WTC11 (cell line): ENCODE data around the gene CREB1. TPM values are rescaled to one million over a fixed set of nuclear protein-coding genes. Genes with fewer than 3 reads are reported as not detected.
A peak's percentile ranks its signal among the peaks of the same experiment; 100 is the strongest.

Source experiments
- ATAC-seq: fragments of 200-7000 bp; cut with Tn5 transposase; 2 replicates; pipeline ENCODE4 v1.10.0; 2021; ENCODE audit warnings: mild to moderate bottlenecking, moderate library complexity
- CTCF ChIA-PET: fragments of 300-600 bp; sonication (Branson Sonifier 250); formaldehyde crosslinking; loops from one replicate; lab custom pipeline; 2021; ENCODE audit warnings: antibody characterized with exemption; lab: Charles Lee
- POLR2A ChIA-PET: fragments of 350-600 bp; sonication (Branson Sonifier 250); formaldehyde crosslinking; loops from one replicate; lab custom pipeline; 2021; ENCODE audit warnings: antibody characterized with exemption; lab: Charles Lee
- DNase-seq: peaks from one replicate; pipeline ENCODE4 v3.0.0; 2021; ENCODE audit warnings: low spot score
- H3K27ac Mint-ChIP-seq: 2 replicates; pipeline ENCODE4 v1.8.0; 2021; ENCODE audit warnings: mixed read lengths
- H3K27me3 Mint-ChIP-seq: 2 replicates; pipeline ENCODE4 v1.8.0; 2021; ENCODE audit warnings: low read depth, mild to moderate bottlenecking, moderate library complexity, mixed read lengths
- H3K36me3 Mint-ChIP-seq: 2 replicates; pipeline ENCODE4 v1.8.0; 2021; ENCODE audit warnings: mixed read lengths
- H3K4me1 Mint-ChIP-seq: 2 replicates; pipeline ENCODE4 v1.8.0; 2022; ENCODE audit warnings: mixed read lengths
- H3K4me3 Mint-ChIP-seq: 2 replicates; pipeline ENCODE4 v1.8.0; 2021; ENCODE audit warnings: mild to moderate bottlenecking, moderate library complexity, mixed read lengths
- H3K9me3 Mint-ChIP-seq: 2 replicates; pipeline ENCODE4 v1.8.0; 2021; ENCODE audit warnings: mixed read lengths
- AFF4 ChIP-seq: sonication (generic); formaldehyde crosslinking; IDR thresholded peaks from 2 replicates; pipeline ENCODE4 v1.8.1; 2023; ENCODE audit warnings: mild to moderate bottlenecking, missing genetic modification reagents, borderline replicate concordance
- ATF1 ChIP-seq: sonication (generic); formaldehyde crosslinking; IDR thresholded peaks from 2 replicates; pipeline ENCODE4 v1.8.1; 2023; ENCODE audit warnings: mild to moderate bottlenecking, moderate library complexity, missing genetic modification reagents
- CBFB ChIP-seq: sonication (generic); formaldehyde crosslinking; IDR thresholded peaks from 2 replicates; pipeline ENCODE4 v1.8.1; 2022; ENCODE audit warnings: mild to moderate bottlenecking, low read depth, missing genetic modification reagents
- CREB1 ChIP-seq: sonication (generic); formaldehyde crosslinking; IDR thresholded peaks from 2 replicates; pipeline ENCODE4 v1.8.0; 2023; ENCODE audit warnings: mild to moderate bottlenecking, missing genetic modification reagents
- ELF4 ChIP-seq: sonication (generic); formaldehyde crosslinking; IDR thresholded peaks from 2 replicates; pipeline ENCODE4 v1.8.1; 2022; ENCODE audit warnings: low read depth, mild to moderate bottlenecking, moderate library complexity, missing genetic modification reagents
- FOXJ3 ChIP-seq: sonication (generic); formaldehyde crosslinking; IDR thresholded peaks from 2 replicates; pipeline ENCODE4 v1.9.0; 2021; ENCODE audit warnings: missing genetic modification reagents, mild to moderate bottlenecking, borderline replicate concordance
- FOXK1 ChIP-seq: sonication (generic); formaldehyde crosslinking; IDR thresholded peaks from 2 replicates; pipeline ENCODE4 v1.8.0; 2022; ENCODE audit warnings: mild to moderate bottlenecking, moderate library complexity, missing genetic modification reagents
- GRHL2 ChIP-seq: fragments of 250-450 bp; sonication (Bioruptor Pico); IDR thresholded peaks from 2 replicates; pipeline ENCODE4 v1.8.0; 2022; ENCODE audit warnings: mild to moderate bottlenecking, moderate library complexity; ENCODE audit not compliant: insufficient replicate concordance, severe bottlenecking
- KAT7 ChIP-seq: sonication (generic); formaldehyde crosslinking; IDR thresholded peaks from 2 replicates; pipeline ENCODE4 v1.8.1; 2023; ENCODE audit warnings: missing genetic modification reagents, mild to moderate bottlenecking, borderline replicate concordance
- OVOL2 ChIP-seq: fragments of 250-450 bp; sonication (Bioruptor Pico); IDR thresholded peaks from 2 replicates; pipeline ENCODE4 v1.9.0; 2021; ENCODE audit warnings: mild to moderate bottlenecking, borderline replicate concordance
- RELA ChIP-seq: sonication (generic); formaldehyde crosslinking; IDR thresholded peaks from 2 replicates; pipeline ENCODE4 v1.8.1; 2022; ENCODE audit warnings: missing genetic modification reagents, mild to moderate bottlenecking, borderline replicate concordance
- TEAD4 ChIP-seq: sonication (generic); formaldehyde crosslinking; IDR thresholded peaks from 2 replicates; pipeline ENCODE4 v1.8.0; 2022; ENCODE audit warnings: mild to moderate bottlenecking, missing genetic modification reagents
- USF1 ChIP-seq: sonication (generic); formaldehyde crosslinking; IDR thresholded peaks from 2 replicates; pipeline ENCODE4 v1.8.0; 2022; ENCODE audit warnings: mild to moderate bottlenecking, missing genetic modification reagents
- ZNF317 ChIP-seq: sonication (generic); formaldehyde crosslinking; IDR thresholded peaks from 2 replicates; pipeline ENCODE4 v1.8.1; 2023; ENCODE audit warnings: low read depth, mild to moderate bottlenecking, moderate library complexity, missing genetic modification reagents, borderline replicate concordance
- ZNF396 ChIP-seq: fragments of 250-450 bp; sonication (Bioruptor Pico); IDR thresholded peaks from 2 replicates; pipeline ENCODE4 v1.8.0; 2021; ENCODE audit warnings: mild to moderate bottlenecking, moderate library complexity, borderline replicate concordance
- total RNA-seq: library from RNA; stranded (reverse); gene quantifications from 3 replicates; pipeline ENCODE4 v1.2.3, GENCODE V29; 2021
- TF ChIP-seq, protein P1 (sequence below): sonication (generic); formaldehyde crosslinking; IDR thresholded peaks from 2 replicates; pipeline ENCODE4 v1.8.0; 2023; ENCODE audit warnings: mild to moderate bottlenecking, missing genetic modification reagents
- TF ChIP-seq, protein P2 (sequence below): sonication (generic); formaldehyde crosslinking; IDR thresholded peaks from 2 replicates; pipeline ENCODE4 v1.8.1; 2023; ENCODE audit warnings: mild to moderate bottlenecking, missing genetic modification reagents
- TF ChIP-seq, protein P3 (sequence below): sonication (generic); formaldehyde crosslinking; IDR thresholded peaks from 2 replicates; pipeline ENCODE4 v1.8.1; 2022; ENCODE audit warnings: mild to moderate bottlenecking, missing genetic modification reagents, moderate library complexity, borderline replicate concordance

The CREB1 gene
- total RNA-seq, 1 experiment from 2014 or later, result 97.7 TPM

DNA sequence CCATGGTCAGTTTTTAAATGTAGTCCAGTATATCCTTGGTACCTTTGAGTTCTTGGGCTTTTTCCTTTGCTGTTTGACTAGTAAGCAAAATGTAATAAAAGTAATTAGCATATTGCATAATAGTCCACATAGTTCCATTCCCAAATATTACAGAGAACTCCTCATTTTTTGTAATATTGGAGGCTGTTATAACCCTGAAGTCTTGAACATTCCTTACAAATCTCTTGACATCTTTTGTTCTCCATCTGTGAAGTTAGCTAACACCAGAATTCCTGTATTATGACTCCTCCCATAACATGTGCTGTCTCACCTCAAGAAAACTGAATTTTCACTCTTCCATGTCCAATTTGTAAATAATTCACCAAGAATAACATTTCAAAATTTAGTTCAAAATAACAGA is 17.1 kb downstream of the CREB1 start (continued):
- TF ChIP-seq, protein P1, sequence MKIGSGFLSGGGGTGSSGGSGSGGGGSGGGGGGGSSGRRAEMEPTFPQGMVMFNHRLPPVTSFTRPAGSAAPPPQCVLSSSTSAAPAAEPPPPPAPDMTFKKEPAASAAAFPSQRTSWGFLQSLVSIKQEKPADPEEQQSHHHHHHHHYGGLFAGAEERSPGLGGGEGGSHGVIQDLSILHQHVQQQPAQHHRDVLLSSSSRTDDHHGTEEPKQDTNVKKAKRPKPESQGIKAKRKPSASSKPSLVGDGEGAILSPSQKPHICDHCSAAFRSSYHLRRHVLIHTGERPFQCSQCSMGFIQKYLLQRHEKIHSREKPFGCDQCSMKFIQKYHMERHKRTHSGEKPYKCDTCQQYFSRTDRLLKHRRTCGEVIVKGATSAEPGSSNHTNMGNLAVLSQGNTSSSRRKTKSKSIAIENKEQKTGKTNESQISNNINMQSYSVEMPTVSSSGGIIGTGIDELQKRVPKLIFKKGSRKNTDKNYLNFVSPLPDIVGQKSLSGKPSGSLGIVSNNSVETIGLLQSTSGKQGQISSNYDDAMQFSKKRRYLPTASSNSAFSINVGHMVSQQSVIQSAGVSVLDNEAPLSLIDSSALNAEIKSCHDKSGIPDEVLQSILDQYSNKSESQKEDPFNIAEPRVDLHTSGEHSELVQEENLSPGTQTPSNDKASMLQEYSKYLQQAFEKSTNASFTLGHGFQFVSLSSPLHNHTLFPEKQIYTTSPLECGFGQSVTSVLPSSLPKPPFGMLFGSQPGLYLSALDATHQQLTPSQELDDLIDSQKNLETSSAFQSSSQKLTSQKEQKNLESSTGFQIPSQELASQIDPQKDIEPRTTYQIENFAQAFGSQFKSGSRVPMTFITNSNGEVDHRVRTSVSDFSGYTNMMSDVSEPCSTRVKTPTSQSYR (CRISPR knock-in tag), result no peak

DNA sequence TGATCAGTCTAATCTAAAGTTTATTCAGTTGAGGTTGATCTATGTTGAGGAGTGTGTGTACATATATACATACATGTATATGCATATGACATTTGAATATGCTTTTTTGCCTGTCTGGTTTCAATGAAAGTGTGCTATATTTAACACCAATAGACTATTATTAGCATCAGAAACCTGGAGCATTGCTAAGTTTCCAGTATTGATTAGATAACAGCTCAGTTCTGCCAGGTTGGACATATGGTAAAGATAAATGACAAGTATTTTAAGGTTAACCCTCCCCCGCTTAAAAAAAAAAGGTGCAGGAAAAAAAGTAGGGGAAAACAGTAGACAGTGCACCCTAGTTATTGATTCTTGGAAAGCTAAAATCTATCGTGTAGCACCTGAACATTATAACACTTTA is 19.4 kb downstream of the CREB1 start:
- ChIA-PET POLR2A (no interaction called here), CTCF (no interaction called here)
- ATAC-seq (no peak), DNase-seq (no peak)
- no peak overlapping the region for H3K4me3 Mint-ChIP-seq
- H3K9me3 Mint-ChIP-seq, result no peaks in the 10 kb centered on the region
- H3K27ac Mint-ChIP-seq, result peak overlapping the region; percentile 58
- peaks cover 8% of the 10 kb centered on the region; the same call in 1 of the 2 replicates for H3K36me3 Mint-ChIP-seq
- H3K4me1 Mint-ChIP-seq, result peaks cover 32% of the 10 kb centered on the region
- H3K27me3 Mint-ChIP-seq, result no peaks in the 10 kb centered on the region
- TF ChIP-seq, protein P1 (CRISPR knock-in tag), result no peak
- TF ChIP-seq ZNF317 (CRISPR knock-in tag) (no peak), CBFB (CRISPR knock-in tag) (no peak), CREB1 (CRISPR knock-in tag) (no peak), ATF1 (CRISPR knock-in tag) (no peak), ELF4 (CRISPR knock-in tag) (no peak), OVOL2 (CRISPR knock-in tag) (no peak), USF1 (CRISPR knock-in tag) (no peak), FOXJ3 (CRISPR knock-in tag) (no peak), FOXK1 (CRISPR knock-in tag) (no peak), RELA (CRISPR knock-in tag) (no peak), ZNF396 (no peak)
- TF ChIP-seq, protein P2, sequence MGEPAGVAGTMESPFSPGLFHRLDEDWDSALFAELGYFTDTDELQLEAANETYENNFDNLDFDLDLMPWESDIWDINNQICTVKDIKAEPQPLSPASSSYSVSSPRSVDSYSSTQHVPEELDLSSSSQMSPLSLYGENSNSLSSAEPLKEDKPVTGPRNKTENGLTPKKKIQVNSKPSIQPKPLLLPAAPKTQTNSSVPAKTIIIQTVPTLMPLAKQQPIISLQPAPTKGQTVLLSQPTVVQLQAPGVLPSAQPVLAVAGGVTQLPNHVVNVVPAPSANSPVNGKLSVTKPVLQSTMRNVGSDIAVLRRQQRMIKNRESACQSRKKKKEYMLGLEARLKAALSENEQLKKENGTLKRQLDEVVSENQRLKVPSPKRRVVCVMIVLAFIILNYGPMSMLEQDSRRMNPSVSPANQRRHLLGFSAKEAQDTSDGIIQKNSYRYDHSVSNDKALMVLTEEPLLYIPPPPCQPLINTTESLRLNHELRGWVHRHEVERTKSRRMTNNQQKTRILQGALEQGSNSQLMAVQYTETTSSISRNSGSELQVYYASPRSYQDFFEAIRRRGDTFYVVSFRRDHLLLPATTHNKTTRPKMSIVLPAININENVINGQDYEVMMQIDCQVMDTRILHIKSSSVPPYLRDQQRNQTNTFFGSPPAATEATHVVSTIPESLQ (CRISPR knock-in tag), result no peak
- TF ChIP-seq, protein P3, sequence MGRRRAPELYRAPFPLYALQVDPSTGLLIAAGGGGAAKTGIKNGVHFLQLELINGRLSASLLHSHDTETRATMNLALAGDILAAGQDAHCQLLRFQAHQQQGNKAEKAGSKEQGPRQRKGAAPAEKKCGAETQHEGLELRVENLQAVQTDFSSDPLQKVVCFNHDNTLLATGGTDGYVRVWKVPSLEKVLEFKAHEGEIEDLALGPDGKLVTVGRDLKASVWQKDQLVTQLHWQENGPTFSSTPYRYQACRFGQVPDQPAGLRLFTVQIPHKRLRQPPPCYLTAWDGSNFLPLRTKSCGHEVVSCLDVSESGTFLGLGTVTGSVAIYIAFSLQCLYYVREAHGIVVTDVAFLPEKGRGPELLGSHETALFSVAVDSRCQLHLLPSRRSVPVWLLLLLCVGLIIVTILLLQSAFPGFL (CRISPR knock-in tag), result no peak

DNA sequence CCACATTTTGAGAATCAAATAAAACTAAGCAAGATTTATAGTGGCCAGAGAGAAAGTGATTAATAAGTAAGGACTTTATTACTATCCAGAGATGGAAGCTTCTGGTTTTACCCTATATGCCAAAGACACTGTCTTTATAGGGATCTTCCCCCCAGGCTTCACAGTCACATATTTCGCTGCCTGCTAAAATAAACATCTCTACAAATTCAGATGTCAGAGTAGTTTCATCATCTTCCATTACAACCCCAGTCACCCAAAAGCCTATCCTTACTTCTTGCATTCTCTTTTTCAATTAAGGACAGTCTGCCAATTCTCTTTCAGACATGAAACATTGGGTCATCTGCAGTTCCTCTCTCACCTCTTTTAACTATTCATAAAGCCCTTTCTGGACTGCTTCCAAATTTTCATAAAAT is 28.3 kb downstream of the CREB1 start:
- no peak for ATAC-seq
- DNase-seq, result no peak
- H3K27me3 Mint-ChIP-seq, result no peaks in the 10 kb centered on the region
- no peak overlapping the region for H3K4me3 Mint-ChIP-seq
- H3K4me1 Mint-ChIP-seq, result peaks cover 19% of the 10 kb centered on the region
- H3K9me3 Mint-ChIP-seq, result no peaks in the 10 kb centered on the region
- no peak overlapping the region; the same call in 1 of the 2 replicates for H3K27ac Mint-ChIP-seq
- peaks cover 44% of the 10 kb centered on the region for H3K36me3 Mint-ChIP-seq
- TF ChIP-seq AFF4 (CRISPR knock-in tag) (no peak), GRHL2 (CRISPR knock-in tag) (no peak), FOXJ3 (CRISPR knock-in tag) (no peak), KAT7 (no peak), TEAD4 (CRISPR knock-in tag) (no peak)
- POLR2A ChIA-PET, result no interaction called here
- CTCF ChIA-PET, result no interaction called here
